ENCODE data around the gene TFR2. TPM values are rescaled to one million over a fixed set of nuclear protein-coding genes. Genes with fewer than 3 reads are reported as not detected.
A peak's percentile ranks its signal among the peaks of the same experiment; 100 is the strongest.

The TFR2 gene
- total RNA-seq, 1 experiment from 2014 or later = not detected

GRCh38 chr7:100589341-100589947 is 51.9 kb downstream of the TFR2 start:
- Histone ChIP-seq H3K9me2 (replicated peaks; ENCODE audit: low read length) (no peaks in the 10 kb centered on the region), H3K4me3 (ENCODE audit: low read length) (no peak overlapping the region), H3K27ac (ENCODE audit: low read length) (no peak overlapping the region), H3K9ac (ENCODE audit: low read length) (no peak overlapping the region), H3F3A (ENCODE audit: low read length, unreplicated experiment) (no peaks in the 10 kb centered on the region), H3K4me2 (ENCODE audit: low read length) (no peak overlapping the region), H3K9me3 (ENCODE audit: low read length) (no peaks in the 10 kb centered on the region), H3K4me1 (ENCODE audit: insufficient read depth, low read length) (peaks cover 7% of the 10 kb centered on the region; the same call in 1 of the 2 replicates), H4K20me1 (ENCODE audit: low read length) (no peaks in the 10 kb centered on the region), H3K36me3 (ENCODE audit: low read depth, low read length) (no peaks in the 10 kb centered on the region), H2AFZ (ENCODE audit: low read length) (no peak overlapping the region), H3K79me2 (ENCODE audit: low read length) (peaks cover 12% of the 10 kb centered on the region), H3K27me3 (ENCODE audit: low read length) (no peaks in the 10 kb centered on the region)
- ATAC-seq (no peak), DNase-seq (no peak)
- no TSS peak for BruUV-seq (replicated peaks)
- TF ChIP-seq CTCF (conservative IDR thresholded peaks at IDR 0.05; ENCODE audit: low read depth, low read length) (no peak), EZH2 (IDR thresholded peaks at IDR 0.05; ENCODE audit: low read length, unreplicated experiment) (no peak), EZH2phosphoT487 (IDR thresholded peaks at IDR 0.05; ENCODE audit: borderline replicate concordance, low read length) (no peak)
- ChIA-PET CTCF (interaction anchor here (1.2 kb wide), 1 partner anchor 25 kb away, joined by 12 read pairs; no protein-coding TSS in a partner anchor), POLR2A (ENCODE audit: unreplicated experiment) (no interaction called here)
- intact Hi-C loops (cut with micrococcal nuclease) = loop anchor here (5.0 kb wide), 1 partner anchor 103 kb away; the partner anchor contains the start of gene GIGYF1

DNA sequence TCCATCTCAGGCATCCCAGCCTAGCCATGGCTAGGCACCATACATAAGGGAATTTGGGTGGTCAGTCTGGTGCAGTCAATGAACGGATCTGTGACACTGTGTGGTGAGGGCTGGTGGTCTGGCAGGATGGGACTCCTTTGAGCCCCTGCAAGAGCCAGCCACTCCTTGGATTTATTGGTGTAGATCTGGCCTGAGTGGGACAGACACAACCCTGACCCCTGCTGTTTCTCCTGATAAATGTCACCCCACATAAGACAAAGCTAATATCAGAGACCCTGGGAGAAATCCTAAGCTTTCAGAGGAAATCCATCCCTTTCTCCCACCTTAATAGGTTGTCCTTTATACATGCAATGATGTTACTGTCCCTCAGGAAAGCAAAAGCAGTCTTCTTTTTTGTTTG is 52.9 kb downstream of the TFR2 start:
- no TSS peak for BruUV-seq (replicated peaks)
- H3K4me3 ChIP-seq (ENCODE audit: low read length) = no peak overlapping the region
- no peak overlapping the region for H3K9ac ChIP-seq (ENCODE audit: low read length)
- H3F3A ChIP-seq (ENCODE audit: low read length, unreplicated experiment) = no peaks in the 10 kb centered on the region
- no peaks in the 10 kb centered on the region for H3K9me2 ChIP-seq (replicated peaks; ENCODE audit: low read length)
- H3K79me2 ChIP-seq (ENCODE audit: low read length) = peaks cover 20% of the 10 kb centered on the region
- DNase-seq (peak; percentile 36), ATAC-seq (no peak)
- POLR2A ChIA-PET (ENCODE audit: unreplicated experiment) = interaction anchor here (0.6 to 0.7 kb wide), 4 partner anchors 23 to 584 kb away, joined by 3 to 17 read pairs (median 4); no protein-coding TSS in a partner anchor
- no peaks in the 10 kb centered on the region for H3K36me3 ChIP-seq (ENCODE audit: low read depth, low read length)
- H3K4me2 ChIP-seq (ENCODE audit: low read length) = no peak overlapping the region
- no peaks in the 10 kb centered on the region for H3K27me3 ChIP-seq (ENCODE audit: low read length)
- no peaks in the 10 kb centered on the region for H3K9me3 ChIP-seq (ENCODE audit: low read length)
- intact Hi-C loops (cut with micrococcal nuclease) = loop anchor here (1.0 to 5.0 kb wide), 2 partner anchors 24 to 104 kb away; partner anchors contain the start of gene GIGYF1
- no peaks in the 10 kb centered on the region for H4K20me1 ChIP-seq (ENCODE audit: low read length)
- no peak overlapping the region for H3K27ac ChIP-seq (ENCODE audit: low read length)
- no peak overlapping the region for H2AFZ ChIP-seq (ENCODE audit: low read length)
- TF ChIP-seq CTCF (conservative IDR thresholded peaks at IDR 0.05; ENCODE audit: low read depth, low read length) (peak; percentile 49; the same call in 1 of the 2 replicates), EZH2 (IDR thresholded peaks at IDR 0.05; ENCODE audit: low read length, unreplicated experiment) (no peak)
- CTCF ChIA-PET = interaction anchor here (0.5 to 1.2 kb wide), 11 partner anchors 17 to 697 kb away, joined by 3 to 12 read pairs (median 4); partner anchors contain the start of genes SRRT and ZCWPW1
- peaks cover 15% of the 10 kb centered on the region for H3K4me1 ChIP-seq (ENCODE audit: insufficient read depth, low read length)
